Measurements from ENCODE around the gene PLPP6. TPM values are rescaled to one million over a fixed set of nuclear protein-coding genes. Genes with fewer than 3 reads are reported as not detected.

The PLPP6 gene
- 1 to 10 TPM; 5.2 to 6.0 TPM for total RNA-seq

DNA sequence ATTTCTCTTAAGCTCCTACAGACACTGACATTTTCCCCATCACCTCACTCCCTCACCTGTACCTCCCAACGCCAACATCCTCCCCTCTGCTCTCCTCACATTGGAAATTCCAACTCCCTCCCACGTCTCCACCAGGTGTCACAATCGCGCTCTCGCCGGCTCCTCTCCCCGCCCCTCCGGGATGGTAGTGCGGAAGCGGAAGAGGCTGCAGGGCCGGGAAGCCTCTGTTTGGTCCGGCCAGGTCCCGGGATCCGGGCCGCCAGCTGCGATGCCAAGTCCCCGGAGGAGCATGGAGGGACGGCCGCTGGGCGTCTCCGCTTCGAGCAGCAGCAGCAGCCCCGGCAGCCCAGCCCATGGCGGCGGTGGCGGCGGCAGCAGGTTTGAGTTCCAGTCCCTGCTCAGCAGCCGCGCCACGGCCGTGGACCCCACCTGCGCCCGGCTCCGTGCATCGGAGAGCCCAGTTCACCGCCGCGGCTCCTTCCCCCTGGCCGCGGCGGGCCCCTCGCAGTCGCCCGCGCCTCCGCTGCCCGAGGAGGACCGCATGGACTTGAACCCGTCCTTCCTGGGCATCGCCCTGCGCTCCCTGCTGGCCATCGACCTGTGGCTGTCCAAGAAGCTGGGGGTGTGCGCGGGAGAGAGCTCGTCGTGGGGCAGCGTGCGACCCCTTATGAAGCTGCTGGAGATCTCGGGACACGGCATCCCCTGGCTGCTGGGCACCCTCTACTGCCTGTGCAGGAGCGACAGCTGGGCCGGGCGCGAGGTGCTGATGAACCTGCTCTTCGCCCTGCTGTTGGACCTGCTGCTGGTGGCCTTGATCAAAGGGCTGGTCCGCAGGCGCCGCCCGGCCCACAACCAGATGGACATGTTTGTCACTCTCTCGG is at the start of gene PLPP6:
Gene PLPP6 (plus strand): TSS at position 187 of the 881 bp plus-strand sequence. CDS start 82 bp downstream, at position 269.
- DNase-seq (peak; percentile 81), ATAC-seq (peak; percentile 87)
- H3K4me3 Mint-ChIP-seq = peak within 1 kb of the TSS; percentile 95
- H3K27ac Mint-ChIP-seq = peak within 1 kb of the TSS; percentile 90
- ChIA-PET CTCF (interaction anchor here (0.6 to 1.8 kb wide), 7 partner anchors 9 to 78 kb away, joined by 3 to 8 read pairs (median 4); partner anchors contain the start of genes AK3 and CDC37L1), POLR2A (interaction anchor here (0.6 to 2.0 kb wide), 4 partner anchors 17 to 318 kb away, joined by 3 to 8 read pairs (median 5); partner anchors contain the start of gene CDC37L1)
- H3K4me1 Mint-ChIP-seq (ENCODE audit: low read depth) = peaks cover 50% of the 10 kb centered on the region
- H3K27me3 Mint-ChIP-seq (ENCODE audit: low read depth) = peaks cover 19% of the 10 kb centered on the region
- peaks cover 9% of the 10 kb centered on the region for H3K36me3 Mint-ChIP-seq (ENCODE audit: low read depth)
- no peaks in the 10 kb centered on the region for H3K9me3 Mint-ChIP-seq (ENCODE audit: insufficient read depth)

DNA sequence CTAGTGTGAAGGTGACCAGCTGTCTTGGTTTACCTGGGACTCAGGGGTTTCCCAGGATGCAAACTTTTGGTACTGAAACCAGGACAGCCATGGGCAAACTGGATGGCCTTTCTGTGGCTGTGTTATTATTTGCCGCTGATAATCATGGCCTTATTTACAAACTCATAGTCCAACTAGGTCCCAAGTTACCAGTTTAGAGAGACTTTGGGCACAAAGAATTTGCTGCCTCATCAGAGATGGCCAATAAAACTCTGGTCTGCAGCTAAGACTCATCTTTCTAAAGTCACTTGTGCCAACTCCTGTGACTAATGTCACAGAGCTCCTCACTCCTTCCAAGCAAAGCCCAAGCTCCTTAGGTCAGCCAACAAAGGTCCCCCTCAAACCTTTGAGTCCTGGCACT is 47.5 kb upstream of the PLPP6 start:
- H3K9me3 Mint-ChIP-seq (ENCODE audit: insufficient read depth) = no peaks in the 10 kb centered on the region
- H3K36me3 Mint-ChIP-seq (ENCODE audit: low read depth) = no peaks in the 10 kb centered on the region
- no peak overlapping the region for H3K27ac Mint-ChIP-seq
- H3K4me1 Mint-ChIP-seq (ENCODE audit: low read depth) = peaks cover 13% of the 10 kb centered on the region
- ATAC-seq = no peak
- no peak for DNase-seq
- H3K4me3 Mint-ChIP-seq = no peak overlapping the region
- peaks cover 19% of the 10 kb centered on the region for H3K27me3 Mint-ChIP-seq (ENCODE audit: low read depth)
- ChIA-PET POLR2A (no interaction called here), CTCF (interaction anchor here (1.9 kb wide), 1 partner anchor 10 kb away, joined by 5 read pairs; no protein-coding TSS in a partner anchor)

DNA sequence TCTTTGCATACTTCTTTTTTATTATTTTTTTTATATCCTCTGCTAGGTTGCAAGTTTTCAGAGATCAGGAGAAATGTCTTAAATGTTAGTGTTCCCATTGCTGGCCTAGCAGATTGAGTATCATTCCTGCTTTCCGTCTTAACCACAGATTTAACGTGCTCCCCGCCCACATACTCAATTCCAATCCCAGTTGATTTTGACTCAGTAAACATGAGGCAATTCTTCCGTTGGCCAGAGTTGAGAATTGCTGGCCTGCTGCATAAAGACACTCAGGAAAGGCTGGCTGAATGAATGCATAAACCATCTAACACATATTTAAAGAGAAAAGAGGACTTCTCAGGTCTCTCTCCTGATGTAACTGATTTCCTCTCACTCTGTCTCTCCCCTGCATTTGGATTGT is 46.8 kb upstream of the PLPP6 start:
- CTCF ChIA-PET = interaction anchor here (1.9 kb wide), 1 partner anchor 10 kb away, joined by 5 read pairs; no protein-coding TSS in a partner anchor
- POLR2A ChIA-PET = no interaction called here
- ATAC-seq = no peak
- Mint-ChIP-seq H3K4me3 (no peak overlapping the region), H3K4me1 (ENCODE audit: low read depth) (peaks cover 19% of the 10 kb centered on the region), H3K9me3 (ENCODE audit: insufficient read depth) (peaks cover 2% of the 10 kb centered on the region), H3K27ac (no peak overlapping the region), H3K36me3 (ENCODE audit: low read depth) (no peaks in the 10 kb centered on the region), H3K27me3 (ENCODE audit: low read depth) (peaks cover 19% of the 10 kb centered on the region)
- no peak for DNase-seq

DNA sequence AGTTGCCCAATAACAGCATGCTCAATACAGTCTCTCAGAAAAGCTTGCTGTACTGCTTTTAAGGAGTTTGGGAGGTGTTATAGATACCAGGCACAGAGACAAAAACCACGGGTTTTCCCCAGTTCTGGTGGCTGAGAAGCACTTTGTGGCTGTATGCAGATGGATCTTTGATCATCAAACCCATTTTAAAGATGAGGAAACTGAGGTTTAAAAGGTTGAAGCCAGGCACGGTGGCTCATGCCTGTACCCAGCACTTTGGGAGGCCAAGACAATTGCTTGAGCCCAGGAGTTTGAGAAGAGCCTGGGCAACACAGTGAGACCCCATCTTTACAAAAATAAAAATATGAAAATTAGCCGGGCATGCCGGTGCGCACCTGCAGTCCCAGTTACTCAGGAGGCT is 46.3 kb upstream of the PLPP6 start:
- CTCF ChIA-PET = no interaction called here
- ATAC-seq = peak; percentile 29

DNA sequence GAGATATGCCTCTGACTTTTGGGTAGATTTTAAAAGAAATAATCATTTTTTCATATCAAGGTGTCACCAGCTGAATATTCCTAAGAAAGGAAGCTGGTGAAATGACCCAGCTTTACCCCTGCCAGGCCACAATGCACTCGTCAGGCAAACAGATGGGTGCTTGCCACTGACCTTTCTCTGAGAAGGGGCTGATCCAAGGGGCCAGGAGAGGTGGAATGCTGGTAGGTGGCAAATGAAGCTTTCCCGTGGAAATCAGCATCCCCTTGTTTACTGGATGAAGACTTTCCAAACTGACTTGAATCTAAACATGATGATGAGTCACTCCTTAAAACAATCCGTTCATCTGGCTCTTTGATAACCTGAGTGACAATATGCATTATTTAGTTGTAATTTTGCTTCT is 44.3 kb upstream of the PLPP6 start:
- Mint-ChIP-seq H3K4me3 (no peak overlapping the region), H3K27me3 (ENCODE audit: low read depth) (peaks cover 22% of the 10 kb centered on the region), H3K4me1 (ENCODE audit: low read depth) (peaks cover 29% of the 10 kb centered on the region), H3K9me3 (ENCODE audit: insufficient read depth) (peaks cover 7% of the 10 kb centered on the region), H3K27ac (no peak overlapping the region), H3K36me3 (ENCODE audit: low read depth) (peaks cover 8% of the 10 kb centered on the region)
- DNase-seq (no peak), ATAC-seq (no peak)
- ChIA-PET POLR2A (no interaction called here), CTCF (no interaction called here)

More for the DNA sequence above, 46.3 kb upstream of the PLPP6 start:
- peaks cover 19% of the 10 kb centered on the region for H3K27me3 Mint-ChIP-seq (ENCODE audit: low read depth)
- H3K36me3 Mint-ChIP-seq (ENCODE audit: low read depth) = peaks cover 5% of the 10 kb centered on the region
- H3K4me1 Mint-ChIP-seq (ENCODE audit: low read depth) = peaks cover 24% of the 10 kb centered on the region
- DNase-seq = no peak
- no peak overlapping the region for H3K27ac Mint-ChIP-seq
- H3K9me3 Mint-ChIP-seq (ENCODE audit: insufficient read depth) = peaks cover 7% of the 10 kb centered on the region
- POLR2A ChIA-PET = no interaction called here
- no peak overlapping the region for H3K4me3 Mint-ChIP-seq

DNA sequence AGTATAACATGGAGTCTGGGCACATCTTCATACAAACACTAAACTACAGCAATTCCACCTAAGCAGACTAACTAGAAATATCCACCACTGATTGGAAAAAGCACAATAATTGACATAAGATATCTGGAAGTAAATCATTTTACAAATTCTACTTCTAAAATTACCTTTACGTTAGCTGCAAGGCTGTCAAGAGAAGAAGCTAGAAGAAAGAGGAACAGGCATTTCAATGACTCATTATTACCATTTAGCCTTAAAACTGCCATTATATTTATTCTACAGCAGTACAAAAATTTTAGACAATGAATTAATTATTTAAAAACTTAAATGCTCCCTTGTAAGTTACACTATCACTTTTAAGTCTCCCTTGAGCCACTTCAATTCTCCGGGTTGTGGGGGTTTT is 43.4 kb upstream of the PLPP6 start:
- Mint-ChIP-seq H3K27ac (no peak overlapping the region), H3K9me3 (ENCODE audit: insufficient read depth) (peaks cover 7% of the 10 kb centered on the region), H3K4me3 (no peak overlapping the region), H3K36me3 (ENCODE audit: low read depth) (peaks cover 8% of the 10 kb centered on the region), H3K27me3 (ENCODE audit: low read depth) (peaks cover 22% of the 10 kb centered on the region), H3K4me1 (ENCODE audit: low read depth) (peaks cover 29% of the 10 kb centered on the region)
- DNase-seq (no peak), ATAC-seq (no peak)
- ChIA-PET CTCF (no interaction called here), POLR2A (no interaction called here)

DNA sequence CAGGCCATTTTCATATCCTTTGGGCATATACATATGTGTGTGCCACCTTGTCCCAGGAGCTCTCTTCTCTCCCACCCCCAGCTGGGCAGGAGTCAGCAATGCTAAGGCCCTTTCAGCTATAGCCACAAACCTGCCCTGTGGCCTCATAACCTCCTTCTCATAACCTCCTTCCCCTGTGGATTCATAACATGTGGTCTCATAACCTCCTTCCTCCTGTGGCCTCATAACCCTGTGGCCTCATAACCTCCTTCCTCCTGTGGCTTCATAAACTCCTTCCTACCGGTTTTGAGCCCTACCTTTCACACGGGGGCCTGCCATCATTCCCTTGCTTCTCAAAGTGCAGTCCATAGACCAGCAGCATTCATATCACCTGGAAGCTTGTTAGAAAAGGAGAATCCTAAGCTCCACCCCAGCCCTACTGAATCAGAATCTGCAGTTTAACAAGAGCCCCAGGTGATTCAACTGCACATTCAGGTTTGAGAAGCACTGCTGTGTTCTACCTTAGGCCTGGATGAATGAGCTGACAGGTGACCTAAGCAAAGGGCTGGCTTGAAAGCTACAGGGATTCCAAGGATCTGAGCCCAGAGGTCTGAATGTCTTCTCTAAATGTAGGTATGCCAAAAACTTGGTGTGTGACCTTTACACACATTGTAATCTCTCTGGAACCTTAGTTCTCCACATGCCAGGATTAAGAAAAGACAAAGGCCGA is 41.9 kb upstream of the PLPP6 start:
- peaks cover 7% of the 10 kb centered on the region for H3K9me3 Mint-ChIP-seq (ENCODE audit: insufficient read depth)
- peaks cover 8% of the 10 kb centered on the region for H3K36me3 Mint-ChIP-seq (ENCODE audit: low read depth)
- ATAC-seq = peak; percentile 76
- POLR2A ChIA-PET = no interaction called here
- DNase-seq = peak; percentile 57
- CTCF ChIA-PET = interaction anchor here (1.4 to 2.4 kb wide), 2 partner anchors 16 to 19 kb away, joined by 6 to 11 read pairs; no protein-coding TSS in a partner anchor
- peak overlapping the region; percentile 17 for H3K27ac Mint-ChIP-seq
- no peak overlapping the region for H3K4me3 Mint-ChIP-seq
- H3K27me3 Mint-ChIP-seq (ENCODE audit: low read depth) = peaks cover 20% of the 10 kb centered on the region
- H3K4me1 Mint-ChIP-seq (ENCODE audit: low read depth) = peaks cover 29% of the 10 kb centered on the region

DNA sequence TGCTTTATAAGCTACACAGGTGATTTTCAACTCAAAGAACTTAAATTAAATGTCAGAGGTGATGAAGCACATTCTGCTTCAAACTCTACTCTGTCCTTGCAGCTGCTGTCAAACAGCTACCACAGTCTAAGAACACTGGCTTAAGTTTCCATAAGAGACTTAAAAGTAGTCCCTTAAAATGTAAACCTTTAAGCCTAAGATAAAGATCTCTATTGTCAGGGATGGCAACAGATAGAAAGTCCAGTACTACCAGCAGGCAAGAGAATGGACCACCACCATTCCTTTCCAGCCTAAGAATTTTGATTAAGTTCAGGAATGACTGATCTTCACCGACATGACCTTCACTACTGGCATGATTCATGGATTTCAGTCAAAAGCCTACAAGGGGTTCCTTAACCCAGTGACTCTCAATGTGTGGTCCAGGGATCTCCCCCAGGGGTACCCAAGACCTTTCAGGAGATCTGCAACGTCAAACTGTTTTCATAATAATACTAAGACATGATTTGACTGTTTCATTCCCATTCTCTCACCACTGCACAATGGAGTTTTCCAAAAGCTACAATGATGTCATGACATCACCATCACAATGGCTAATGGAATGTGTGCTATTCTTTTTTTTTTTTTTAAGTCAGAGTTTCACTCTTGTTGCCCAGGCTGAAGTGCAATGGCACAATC is 41.1 kb upstream of the PLPP6 start:
- ChIA-PET POLR2A (no interaction called here), CTCF (interaction anchor here (1.4 to 2.4 kb wide), 2 partner anchors 17 to 19 kb away, joined by 6 to 11 read pairs; no protein-coding TSS in a partner anchor)
- ATAC-seq = no peak
- peaks cover 7% of the 10 kb centered on the region for H3K9me3 Mint-ChIP-seq (ENCODE audit: insufficient read depth)
- DNase-seq = no peak
- no peak overlapping the region for H3K4me3 Mint-ChIP-seq
- H3K27ac Mint-ChIP-seq = no peak overlapping the region
- H3K27me3 Mint-ChIP-seq (ENCODE audit: low read depth) = peaks cover 16% of the 10 kb centered on the region
- peaks cover 8% of the 10 kb centered on the region for H3K36me3 Mint-ChIP-seq (ENCODE audit: low read depth)
- H3K4me1 Mint-ChIP-seq (ENCODE audit: low read depth) = peaks cover 23% of the 10 kb centered on the region

DNA sequence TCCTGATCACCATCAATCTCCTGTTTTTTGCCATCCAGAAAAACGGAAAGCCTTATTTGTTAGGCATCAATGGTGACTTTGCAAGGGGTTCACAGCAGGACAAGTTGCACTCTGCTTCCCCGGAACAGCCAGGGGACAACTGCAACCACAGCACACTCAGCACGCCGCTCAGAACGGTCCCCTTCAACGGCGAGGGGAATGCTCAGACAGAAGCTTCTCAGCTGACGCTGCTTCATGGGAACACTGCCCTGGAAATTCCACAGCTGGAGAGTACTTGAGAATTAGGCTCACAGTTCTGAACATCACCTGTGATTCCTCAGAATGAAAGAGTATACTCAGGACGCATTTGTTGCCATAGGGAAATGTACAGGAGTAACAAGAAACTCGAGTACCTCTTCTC is 40.1 kb upstream of the PLPP6 start:
- CTCF ChIA-PET = no interaction called here
- no peak overlapping the region for H3K4me3 Mint-ChIP-seq
- DNase-seq (no peak), ATAC-seq (no peak)
- no peak overlapping the region for H3K27ac Mint-ChIP-seq
- H3K9me3 Mint-ChIP-seq (ENCODE audit: insufficient read depth) = peaks cover 7% of the 10 kb centered on the region
- POLR2A ChIA-PET = no interaction called here
- H3K4me1 Mint-ChIP-seq (ENCODE audit: low read depth) = peaks cover 23% of the 10 kb centered on the region
- peaks cover 18% of the 10 kb centered on the region for H3K27me3 Mint-ChIP-seq (ENCODE audit: low read depth)
- peaks cover 8% of the 10 kb centered on the region for H3K36me3 Mint-ChIP-seq (ENCODE audit: low read depth)

DNA sequence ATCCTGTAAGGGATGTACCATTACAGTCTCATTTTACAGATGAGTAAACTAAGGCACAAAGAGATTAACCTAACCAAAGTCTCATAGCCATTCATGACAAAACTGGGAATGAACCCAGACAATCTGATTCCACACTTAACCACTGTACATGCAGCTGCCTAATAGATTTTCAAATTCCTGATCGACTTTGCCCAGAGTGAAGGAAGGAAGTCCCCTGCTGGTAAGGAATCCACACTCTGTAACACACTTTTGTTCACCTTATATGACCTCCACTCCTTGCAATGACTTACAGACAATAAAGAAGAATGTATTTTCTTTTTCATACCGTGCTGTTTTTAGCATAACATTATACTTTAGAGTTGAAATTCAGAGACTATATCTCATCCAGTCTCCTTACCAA is 31.3 kb upstream of the PLPP6 start:
- no peak overlapping the region for H3K27ac Mint-ChIP-seq
- ChIA-PET POLR2A (interaction anchor here (1.0 kb wide), 1 partner anchor 30 kb away, joined by 4 read pairs; no protein-coding TSS in a partner anchor), CTCF (no interaction called here)
- H3K4me1 Mint-ChIP-seq (ENCODE audit: low read depth) = no peaks in the 10 kb centered on the region
- DNase-seq (no peak), ATAC-seq (no peak)
- H3K36me3 Mint-ChIP-seq (ENCODE audit: low read depth) = no peaks in the 10 kb centered on the region
- H3K9me3 Mint-ChIP-seq (ENCODE audit: insufficient read depth) = no peaks in the 10 kb centered on the region
- peaks cover 5% of the 10 kb centered on the region for H3K27me3 Mint-ChIP-seq (ENCODE audit: low read depth)
- H3K4me3 Mint-ChIP-seq = no peak overlapping the region

DNA sequence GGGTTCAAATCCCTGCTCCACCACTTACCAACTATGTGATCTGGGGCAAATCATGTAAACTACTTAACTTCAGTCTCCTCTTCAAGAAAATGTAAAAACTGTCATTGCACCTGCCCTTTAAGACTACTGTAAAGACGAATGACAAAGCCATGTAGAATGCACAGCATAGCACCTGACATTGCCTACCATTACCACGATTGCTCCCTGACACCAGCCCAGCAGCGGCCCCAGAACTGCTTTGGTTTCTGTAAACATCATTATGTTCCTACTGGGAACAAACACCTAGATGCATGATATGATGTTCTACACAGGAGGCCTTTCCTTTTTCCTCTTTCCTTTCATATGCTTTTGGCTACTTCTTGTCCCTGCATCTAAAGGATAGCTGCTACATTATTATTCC is 23.1 kb upstream of the PLPP6 start:
- H3K27me3 Mint-ChIP-seq (ENCODE audit: low read depth) = peaks cover 7% of the 10 kb centered on the region
- CTCF ChIA-PET = interaction anchor here (0.9 to 4.1 kb wide), 11 partner anchors 16 to 323 kb away, joined by 3 to 37 read pairs (median 3); no protein-coding TSS in a partner anchor
- H3K27ac Mint-ChIP-seq = no peak overlapping the region
- no peaks in the 10 kb centered on the region for H3K36me3 Mint-ChIP-seq (ENCODE audit: low read depth)
- H3K4me3 Mint-ChIP-seq = no peak overlapping the region
- ATAC-seq (no peak), DNase-seq (no peak)
- POLR2A ChIA-PET = no interaction called here
- H3K4me1 Mint-ChIP-seq (ENCODE audit: low read depth) = no peaks in the 10 kb centered on the region
- H3K9me3 Mint-ChIP-seq (ENCODE audit: insufficient read depth) = no peaks in the 10 kb centered on the region
